Colonic mucosa (tissue), 4 donors: Measurements from ENCODE around the gene HIPK2. TPM values are rescaled to one million over a fixed set of nuclear protein-coding genes. Genes with fewer than 3 reads are reported as not detected.

Source experiments
- DNase-seq: peaks from one replicate; pipeline ENCODE4 v3.0.0-alpha.2; 2020
- H3K27ac ChIP-seq: fragments of 200-600 bp; one replicate; pipeline ENCODE4 v1.8.0; 2021
- H3K27me3 ChIP-seq: fragments of 200-600 bp; one replicate; pipeline ENCODE4 v1.8.0; 2021
- H3K36me3 ChIP-seq: fragments of 200-600 bp; one replicate; pipeline ENCODE4 v1.8.0; 2021
- H3K4me1 ChIP-seq: fragments of 200-600 bp; one replicate; pipeline ENCODE4 v1.8.0; 2021; ENCODE audit warnings: mild to moderate bottlenecking
- H3K4me3 ChIP-seq: fragments of 200-600 bp; one replicate; pipeline ENCODE4 v1.8.0; 2021
- H3K9ac ChIP-seq, 2 donors: one replicate each; pipeline ENCODE4 v1.7.0; 2013; ENCODE audit warnings: control low read depth in 2 of 2, low read depth in 2 of 2, low read length in 2 of 2
- H3K9me3 ChIP-seq: fragments of 200-600 bp; one replicate; pipeline ENCODE4 v1.8.0; 2021
- CTCF ChIP-seq: fragments of 200-600 bp; IDR thresholded peaks from one replicate; pipeline ENCODE4 v1.8.0; 2022; ENCODE audit warnings: antibody characterized with exemption, mild to moderate bottlenecking
- intact Hi-C: fragments of 100-400 bp; cut with DNase I; formaldehyde crosslinking; loops from one replicate; pipeline ENCODE4 v1.14.1; 2022
- total RNA-seq, 2 donors: library from RNA; stranded (reverse); fragmentation: NEBNext Ultra II Directional in 1 of 2; extraction: Animal tissue kit (Norgen Biotek cat#: 25700) in 1 of 2; gene quantifications; one replicate each; pipeline ENCODE4 v1.2.1, GENCODE V29; 2021
- donor health status: healthy.
- donor health status: DM: no; HTN: no; CAD: no.
- donor health status: DM: no; HTN: no; CAD: no.

HIPK2 gene
- total RNA-seq, 2 donors from 2014 or later: 25.3 to 28.4 TPM

GRCh38 chr7:139720186-139720585, 57.6 kb downstream of the HIPK2 start:
- no peak overlapping the region for H3K4me3 ChIP-seq
- DNase-seq: no peak
- H3K36me3 ChIP-seq: no peaks in the 10 kb centered on the region
- peak overlapping the region; percentile 66 for H3K27ac ChIP-seq
- H3K9me3 ChIP-seq: no peaks in the 10 kb centered on the region
- no peak for TF ChIP-seq CTCF
- H3K4me1 ChIP-seq: peaks cover 26% of the 10 kb centered on the region
- intact Hi-C loops: no loop called here
- H3K27me3 ChIP-seq: no peaks in the 10 kb centered on the region
- no peak overlapping the region for H3K9ac ChIP-seq

- Histone ChIP-seq H3K36me3 (no peaks in the 10 kb centered on the region), H3K4me1 (peaks cover 26% of the 10 kb centered on the region), H3K4me3 (no peak overlapping the region), H3K9ac (no peak overlapping the region), H3K27ac (no peak overlapping the region), H3K27me3 (no peaks in the 10 kb centered on the region), H3K9me3 (no peaks in the 10 kb centered on the region)
- intact Hi-C loops: no loop called here
- TF ChIP-seq CTCF: no peak
- no peak for DNase-seq
Observed at GRCh38 chr7:139718859-139719258, 58.9 kb downstream of the HIPK2 start.

GRCh38 chr7:139718141-139718540, 59.7 kb downstream of the HIPK2 start:
- Histone ChIP-seq H3K27ac (no peak overlapping the region), H3K9ac (no peak overlapping the region), H3K9me3 (no peaks in the 10 kb centered on the region), H3K27me3 (no peaks in the 10 kb centered on the region), H3K4me1 (peaks cover 26% of the 10 kb centered on the region), H3K36me3 (no peaks in the 10 kb centered on the region), H3K4me3 (no peak overlapping the region)
- TF ChIP-seq CTCF: no peak
- intact Hi-C loops: no loop called here
- DNase-seq: no peak

- DNase-seq: no peak
- Histone ChIP-seq H3K27me3 (no peaks in the 10 kb centered on the region), H3K36me3 (no peaks in the 10 kb centered on the region), H3K27ac (no peak overlapping the region), H3K9me3 (no peaks in the 10 kb centered on the region), H3K4me3 (no peak overlapping the region), H3K9ac (no peak overlapping the region), H3K4me1 (peaks cover 11% of the 10 kb centered on the region)
- TF ChIP-seq CTCF: no peak
- intact Hi-C loops: no loop called here
Observed at GRCh38 chr7:139716156-139716942, 61.4 kb downstream of the HIPK2 start.

- no peak for DNase-seq
- Histone ChIP-seq H3K4me1 (peaks cover under 1% of the 10 kb centered on the region), H3K36me3 (no peaks in the 10 kb centered on the region), H3K27me3 (no peaks in the 10 kb centered on the region), H3K9me3 (no peaks in the 10 kb centered on the region), H3K4me3 (no peak overlapping the region), H3K9ac (no peak overlapping the region), H3K27ac (no peak overlapping the region)
- TF ChIP-seq CTCF: no peak
- intact Hi-C loops: no loop called here
Observed at GRCh38 chr7:139715194-139715815, 62.5 kb downstream of the HIPK2 start.
